K562 (cell line): ENCODE data around the gene C11orf58. TPM values are rescaled to one million over a fixed set of nuclear protein-coding genes. Genes with fewer than 3 reads are reported as not detected.

Source experiments
- ATF7 ChIP-seq: fragments of 450-650 bp; IDR thresholded peaks from 2 replicates; pipeline ENCODE4 v1.7.1; 2014; ENCODE audit warnings: mild to moderate bottlenecking, moderate library complexity
- CHAMP1 ChIP-seq: fragments of 450-650 bp; IDR thresholded peaks from 2 replicates; pipeline ENCODE4 v1.6.1; 2016; ENCODE audit warnings: mild to moderate bottlenecking
- HDGF ChIP-seq: fragments of 450-650 bp; IDR thresholded peaks from 2 replicates; pipeline ENCODE4 v1.6.1; 2016
- HOMEZ ChIP-seq: fragments of 250-450 bp; sonication (Bioruptor Pico); IDR thresholded peaks from 2 replicates; pipeline ENCODE4 v1.4.0; 2020; ENCODE audit warnings: mild to moderate bottlenecking, moderate library complexity
- NFYB ChIP-seq: IDR thresholded peaks from 2 replicates; pipeline ENCODE4 v1.6.1; 2011; ENCODE audit warnings: mild to moderate bottlenecking, moderate library complexity; ENCODE audit not compliant: insufficient read length; ENCODE audit errors: extremely low read depth
- NR3C1 ChIP-seq: sonication (generic); formaldehyde crosslinking; IDR thresholded peaks from 2 replicates; pipeline ENCODE4 v1.8.1; 2022; ENCODE audit warnings: missing genetic modification reagents
- SIN3A ChIP-seq, 2 experiments: fragments of 150-350 bp in 1 of 2; IDR thresholded peaks; 2 replicates each; pipeline ENCODE4 v1.6.1; 2011 to 2016; ENCODE audit warnings: borderline replicate concordance in 2 of 2, low read depth in 2 of 2, low read length in 2 of 2, mild to moderate bottlenecking in 2 of 2, moderate library complexity in 2 of 2; ENCODE audit not compliant: control insufficient read depth in 1 of 2
- SMARCE1 ChIP-seq: fragments of 450-650 bp; IDR thresholded peaks from 2 replicates; pipeline ENCODE4 v1.7.1; 2016; ENCODE audit warnings: mild to moderate bottlenecking
- ZNF707 ChIP-seq: fragments of 250-450 bp; sonication (Bioruptor Pico); conservative IDR thresholded peaks from 2 replicates; pipeline ENCODE4 v1.8.0; 2022; ENCODE audit warnings: inconsistent platforms, mild to moderate bottlenecking, moderate library complexity
- polyA plus RNA-seq, 8 experiments: library from polyadenylated mRNA; depleted of rRNA in 4 of 8; stranded (reverse) in 5 of 8; unstranded in 3 of 8; fragments of >200 nt; fragmentation: Nextera tagmentation in 2 of 8; fragmentation: Illumina TruSeq in 1 of 8; extraction: Ambion mirVana in 2 of 8; extraction: Trizol in 1 of 8; gene quantifications; 2 replicates each; pipeline versions ENCODE4 v1.2.1 to v1.2.3, GENCODE V29; 2011 to 2014; ENCODE audit warnings: inconsistent platforms in 1 of 8, missing spikeins in 1 of 8
- total RNA-seq, 7 experiments: library from RNA; depleted of rRNA in 6 of 7; stranded (reverse); fragments of >200 nt in 6 of 7; fragmentation: Illumina TruSeq in 2 of 7; extraction: Trizol in 2 of 7; gene quantifications; 2 replicates each; pipeline versions ENCODE4 v1.2.1 to v1.2.3, GENCODE V29; 2011 to 2021; ENCODE audit warnings: low replicate concordance in 1 of 7

Gene C11orf58
- total and polyA plus RNA-seq, 9 of the 15 experiments (the other 6 are each of a cell fraction or from before 2014, with no cell fraction given): 104 to 421 (median 247) TPM

- TF ChIP-seq HOMEZ (CRISPR knock-in tag): no peak
- TF ChIP-seq NR3C1: no peak
- TF ChIP-seq HDGF: no peak
- TF ChIP-seq ZNF707: no peak
- TF ChIP-seq SMARCE1: no peak
- TF ChIP-seq SIN3A (IDR thresholded peaks at IDR 0.05; ENCODE audit: borderline replicate concordance in 2 of 2, control insufficient read depth in 1 of 2, low read depth in 2 of 2, low read length in 2 of 2): no peak
- no peak for TF ChIP-seq NFYB
- TF ChIP-seq ATF7: no peak
- no peak for TF ChIP-seq CHAMP1
Observed at GRCh38 chr11:16741473-16741872, 3.0 kb downstream of the C11orf58 start (continued).
